Nephron progenitor cell (in vitro differentiated cells): ENCODE data around the gene SLC35C1.

Experiments
- DNase-seq: peaks from one replicate; pipeline ENCODE4 v3.0.0; 2021
- H3K27ac Mint-ChIP-seq: 2 replicates; pipeline ENCODE4 v1.8.0; 2021; ENCODE audit warnings: mild to moderate bottlenecking, moderate library complexity, mixed read lengths
- H3K27me3 Mint-ChIP-seq: 2 replicates; pipeline ENCODE4 v1.8.0; 2021; ENCODE audit warnings: mild to moderate bottlenecking, low read depth, mixed read lengths; ENCODE audit not compliant: poor library complexity
- H3K36me3 Mint-ChIP-seq: 2 replicates; pipeline ENCODE4 v1.8.0; 2021; ENCODE audit warnings: low read depth, mixed read lengths
- H3K4me1 Mint-ChIP-seq: 2 replicates; pipeline ENCODE4 v1.8.0; 2021; ENCODE audit warnings: mixed read lengths
- H3K4me3 Mint-ChIP-seq: 2 replicates; pipeline ENCODE4 v1.8.0; 2021; ENCODE audit warnings: mild to moderate bottlenecking, moderate library complexity, mixed read lengths
- H3K9me3 Mint-ChIP-seq: 2 replicates; pipeline ENCODE4 v1.8.0; 2021; ENCODE audit warnings: mild to moderate bottlenecking, moderate library complexity, mixed read lengths
- CTCF ChIP-seq: fragments of 200-600 bp; sonication (generic); IDR thresholded peaks from 2 replicates; pipeline ENCODE4 v1.5.0; 2021; ENCODE audit warnings: antibody characterized with exemption

Gene SLC35C1

DNA sequence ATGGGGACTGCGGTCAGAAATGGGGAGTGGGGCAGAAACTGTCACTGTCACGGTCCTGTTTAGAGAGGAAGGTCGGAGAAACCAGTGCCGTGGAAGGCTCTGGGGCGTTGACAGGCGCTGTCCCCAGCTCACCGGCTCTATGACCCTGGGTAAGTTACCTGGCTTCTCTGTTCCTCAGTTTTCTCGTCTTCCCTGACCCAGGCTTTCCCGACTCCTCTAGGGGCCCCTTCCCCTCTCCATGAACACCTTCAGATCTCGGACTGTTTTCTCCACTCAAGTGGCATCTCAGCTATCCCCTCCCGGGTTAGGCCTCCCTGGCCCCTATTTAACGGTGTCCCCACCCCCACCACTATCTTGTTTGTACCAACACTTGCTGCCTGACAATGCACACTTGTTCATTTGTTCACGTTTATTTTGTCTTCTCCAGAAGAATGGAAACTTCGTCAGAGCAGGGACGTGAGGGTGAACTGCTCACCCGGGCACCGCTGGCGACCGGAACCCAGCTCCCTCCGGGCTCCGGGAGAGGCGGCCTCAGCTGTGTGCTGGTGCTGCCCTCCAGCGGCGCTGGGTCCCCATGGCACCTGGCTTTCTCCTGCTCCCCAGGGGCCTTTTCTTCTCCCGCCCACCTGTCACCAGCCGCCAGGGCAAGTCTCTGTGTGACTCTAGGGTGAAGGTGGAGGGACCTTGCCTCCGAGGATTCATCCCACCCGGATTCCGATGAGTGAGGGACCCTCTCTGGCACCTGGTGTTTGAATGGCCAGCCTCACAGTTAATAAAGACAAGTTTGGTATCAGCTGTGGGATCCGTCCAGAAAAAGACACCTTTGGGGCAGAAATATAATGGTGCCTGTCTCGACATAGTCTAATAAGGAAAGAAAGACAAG is 33.1 kb upstream of the SLC35C1 start:
- Mint-ChIP-seq H3K9me3 (no peaks in the 10 kb centered on the region), H3K27me3 (peaks cover 59% of the 10 kb centered on the region), H3K4me1 (peaks cover 9% of the 10 kb centered on the region), H3K4me3 (peak overlapping the region; percentile 88), H3K27ac (no peak overlapping the region), H3K36me3 (no peaks in the 10 kb centered on the region)
- peak; percentile 86 for TF ChIP-seq CTCF
- DNase-seq = peak; percentile 92

- Mint-ChIP-seq H3K27me3 (peaks cover 52% of the 10 kb centered on the region), H3K36me3 (no peaks in the 10 kb centered on the region), H3K4me1 (peaks cover 8% of the 10 kb centered on the region), H3K27ac (no peak overlapping the region), H3K9me3 (no peaks in the 10 kb centered on the region), H3K4me3 (no peak overlapping the region)
- DNase-seq = no peak
- TF ChIP-seq CTCF = no peak
These were observed 32.5 kb upstream of the SLC35C1 start for GRCh38 chr11:45772449-45772774.

DNA sequence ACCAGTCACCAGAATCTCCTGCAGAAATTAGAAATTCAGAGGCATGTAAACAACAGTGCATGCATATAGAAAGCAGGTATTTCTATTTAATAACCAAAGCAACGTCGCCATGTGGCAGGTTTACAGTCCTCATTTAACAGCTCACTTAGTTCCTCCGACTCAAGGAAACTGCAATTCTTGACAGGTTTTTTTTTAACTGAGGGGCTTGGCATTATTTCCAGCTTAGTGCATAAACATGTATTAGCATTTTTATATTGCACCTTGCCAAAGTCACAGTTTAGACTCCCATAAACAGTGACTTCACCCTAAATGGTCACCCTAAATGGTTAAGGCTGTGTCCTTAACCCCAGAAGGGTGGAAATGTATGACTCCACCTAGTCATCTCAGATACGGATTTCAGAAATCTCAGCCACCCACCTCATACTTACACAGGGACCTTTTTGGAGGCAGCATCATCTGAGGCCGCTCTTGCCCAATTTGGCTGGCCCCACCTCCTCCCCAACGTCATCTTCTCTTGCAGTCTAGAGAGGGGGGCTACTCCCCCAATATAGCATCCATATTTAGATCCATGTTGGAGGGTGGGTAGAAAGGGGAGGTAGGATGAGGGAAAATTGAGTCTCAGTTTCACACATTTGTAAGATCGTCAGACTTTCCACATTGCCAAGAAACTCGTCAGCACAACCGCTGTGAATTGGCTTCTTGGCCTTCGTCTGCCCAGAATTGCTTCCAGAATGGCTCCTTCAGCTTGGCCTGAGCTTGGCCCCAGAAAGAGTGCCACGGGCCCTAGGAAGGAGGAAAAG is 31.8 kb upstream of the SLC35C1 start:
- H3K4me3 Mint-ChIP-seq = no peak overlapping the region
- no peak for TF ChIP-seq CTCF
- H3K36me3 Mint-ChIP-seq = no peaks in the 10 kb centered on the region
- DNase-seq = no peak
- no peak overlapping the region for H3K27ac Mint-ChIP-seq
- peaks cover 8% of the 10 kb centered on the region for H3K4me1 Mint-ChIP-seq
- H3K9me3 Mint-ChIP-seq = no peaks in the 10 kb centered on the region
- H3K27me3 Mint-ChIP-seq = peaks cover 52% of the 10 kb centered on the region

DNA sequence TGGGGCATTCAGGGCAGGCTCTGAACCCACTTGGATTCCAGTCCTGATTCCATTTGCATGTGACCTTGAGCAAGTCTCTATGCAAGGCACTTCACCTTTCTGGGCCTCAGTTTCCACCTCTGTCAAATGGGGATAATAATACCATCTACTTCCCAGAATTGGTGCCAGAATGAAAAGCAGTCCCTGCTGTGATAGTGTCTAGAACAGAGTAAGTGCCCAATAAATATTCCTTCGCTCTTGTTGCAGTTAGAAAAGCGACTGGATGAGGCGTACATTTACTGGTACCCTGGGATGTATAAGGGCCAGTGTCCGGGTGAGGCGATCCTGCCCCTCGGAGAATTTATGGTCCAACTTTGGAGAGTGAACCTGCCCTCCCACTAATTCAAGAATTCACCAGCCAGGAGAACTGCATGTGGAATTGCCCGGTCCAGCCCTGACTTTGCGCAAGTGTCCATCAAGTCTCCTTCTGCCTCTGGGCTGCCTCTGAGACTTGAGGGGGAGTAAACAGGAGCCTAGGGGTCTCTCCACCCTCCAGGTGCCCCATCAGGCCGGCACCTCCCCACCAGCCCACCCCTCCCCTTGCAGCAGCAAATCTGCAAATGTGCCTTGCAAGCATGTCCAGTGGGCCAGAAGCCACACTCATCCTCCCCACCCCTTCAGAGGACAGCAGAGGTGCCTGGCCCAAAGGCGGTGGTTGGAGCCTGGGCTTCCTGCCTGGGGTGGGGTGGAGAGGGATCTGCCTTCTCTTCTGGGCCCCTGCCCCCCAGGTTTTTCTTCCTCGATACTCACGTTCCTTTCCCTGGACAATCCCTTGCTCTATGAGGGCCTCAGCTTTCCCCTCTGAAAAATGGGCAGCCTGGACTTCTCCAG is 30.9 kb upstream of the SLC35C1 start:
- H3K27ac Mint-ChIP-seq = no peak overlapping the region
- H3K36me3 Mint-ChIP-seq = no peaks in the 10 kb centered on the region
- no peaks in the 10 kb centered on the region for H3K9me3 Mint-ChIP-seq
- peaks cover 53% of the 10 kb centered on the region for H3K27me3 Mint-ChIP-seq
- H3K4me1 Mint-ChIP-seq = peaks cover 8% of the 10 kb centered on the region
- no peak for DNase-seq
- TF ChIP-seq CTCF = no peak
- H3K4me3 Mint-ChIP-seq = no peak overlapping the region

- Mint-ChIP-seq H3K36me3 (no peaks in the 10 kb centered on the region), H3K4me1 (peaks cover 8% of the 10 kb centered on the region), H3K27ac (no peak overlapping the region), H3K4me3 (no peak overlapping the region), H3K27me3 (peaks cover 47% of the 10 kb centered on the region), H3K9me3 (no peaks in the 10 kb centered on the region)
- DNase-seq = no peak
- no peak for TF ChIP-seq CTCF
These were observed 30.2 kb upstream of the SLC35C1 start for GRCh38 chr11:45774786-45775185.
